Colonic mucosa (tissue), 4 donors: ENCODE data around the gene CPA2. TPM values are rescaled to one million over a fixed set of nuclear protein-coding genes. Genes with fewer than 3 reads are reported as not detected.

Experiments used
- DNase-seq: peaks from one replicate; pipeline ENCODE4 v3.0.0-alpha.2; 2020
- H3K27ac ChIP-seq: fragments of 200-600 bp; one replicate; pipeline ENCODE4 v1.8.0; 2021
- H3K27me3 ChIP-seq: fragments of 200-600 bp; one replicate; pipeline ENCODE4 v1.8.0; 2021
- H3K36me3 ChIP-seq: fragments of 200-600 bp; one replicate; pipeline ENCODE4 v1.8.0; 2021
- H3K4me1 ChIP-seq: fragments of 200-600 bp; one replicate; pipeline ENCODE4 v1.8.0; 2021; ENCODE audit warnings: mild to moderate bottlenecking
- H3K4me3 ChIP-seq: fragments of 200-600 bp; one replicate; pipeline ENCODE4 v1.8.0; 2021
- H3K9ac ChIP-seq, 2 donors: one replicate each; pipeline ENCODE4 v1.7.0; 2013; ENCODE audit warnings: control low read depth in 2 of 2, low read depth in 2 of 2, low read length in 2 of 2
- H3K9me3 ChIP-seq: fragments of 200-600 bp; one replicate; pipeline ENCODE4 v1.8.0; 2021
- CTCF ChIP-seq: fragments of 200-600 bp; IDR thresholded peaks from one replicate; pipeline ENCODE4 v1.8.0; 2022; ENCODE audit warnings: antibody characterized with exemption, mild to moderate bottlenecking
- intact Hi-C: fragments of 100-400 bp; cut with DNase I; formaldehyde crosslinking; loops from one replicate; pipeline ENCODE4 v1.14.1; 2022
- total RNA-seq, 2 donors: library from RNA; stranded (reverse); fragmentation: NEBNext Ultra II Directional in 1 of 2; extraction: Animal tissue kit (Norgen Biotek cat#: 25700) in 1 of 2; gene quantifications; one replicate each; pipeline ENCODE4 v1.2.1, GENCODE V29; 2021
- donor health status: healthy.
- donor health status: DM: no; HTN: no; CAD: no.
- donor health status: DM: no; HTN: no; CAD: no.

Gene CPA2
- total RNA-seq, 2 donors from 2014 or later: 0.48 to 5.2 TPM

- DNase-seq: no peak
- no peaks in the 10 kb centered on the region for H3K36me3 ChIP-seq
- TF ChIP-seq CTCF: no peak
- H3K4me3 ChIP-seq: no peak overlapping the region
- H3K27ac ChIP-seq: no peak overlapping the region
- no peaks in the 10 kb centered on the region for H3K4me1 ChIP-seq
- H3K27me3 ChIP-seq: no peaks in the 10 kb centered on the region
- no peak overlapping the region for H3K9ac ChIP-seq
- intact Hi-C loops: no loop called here
- no peaks in the 10 kb centered on the region for H3K9me3 ChIP-seq
Measured at GRCh38 chr7:130329681-130330080, 63.0 kb downstream of the CPA2 start.

- Histone ChIP-seq H3K27ac (no peak overlapping the region), H3K4me3 (no peak overlapping the region), H3K36me3 (no peaks in the 10 kb centered on the region), H3K27me3 (no peaks in the 10 kb centered on the region), H3K9me3 (no peaks in the 10 kb centered on the region), H3K4me1 (no peaks in the 10 kb centered on the region), H3K9ac (no peak overlapping the region)
- intact Hi-C loops: no loop called here
- no peak for TF ChIP-seq CTCF
- no peak for DNase-seq
Measured at GRCh38 chr7:130332259-130333053, 65.8 kb downstream of the CPA2 start.

- no peak overlapping the region for H3K4me3 ChIP-seq
- TF ChIP-seq CTCF: no peak
- H3K9ac ChIP-seq: no peak overlapping the region
- intact Hi-C loops: no loop called here
- no peak for DNase-seq
- no peaks in the 10 kb centered on the region for H3K4me1 ChIP-seq
- no peak overlapping the region for H3K27ac ChIP-seq
- no peaks in the 10 kb centered on the region for H3K27me3 ChIP-seq
- H3K9me3 ChIP-seq: no peaks in the 10 kb centered on the region
- H3K36me3 ChIP-seq: no peaks in the 10 kb centered on the region
Measured at GRCh38 chr7:130333832-130334231, 67.2 kb downstream of the CPA2 start.

GRCh38 chr7:130334274-130334673 is 67.6 kb downstream of the CPA2 start:
- H3K27ac ChIP-seq: no peak overlapping the region
- H3K9ac ChIP-seq: no peak overlapping the region
- no peaks in the 10 kb centered on the region for H3K4me1 ChIP-seq
- DNase-seq: no peak
- no peak for TF ChIP-seq CTCF
- no peaks in the 10 kb centered on the region for H3K27me3 ChIP-seq
- H3K4me3 ChIP-seq: no peak overlapping the region
- intact Hi-C loops: no loop called here
- H3K9me3 ChIP-seq: no peaks in the 10 kb centered on the region
- no peaks in the 10 kb centered on the region for H3K36me3 ChIP-seq

GRCh38 chr7:130337410-130337971 is 70.8 kb downstream of the CPA2 start:
- TF ChIP-seq CTCF: no peak
- Histone ChIP-seq H3K27ac (no peak overlapping the region), H3K9me3 (no peaks in the 10 kb centered on the region), H3K9ac (no peak overlapping the region), H3K36me3 (no peaks in the 10 kb centered on the region), H3K27me3 (no peaks in the 10 kb centered on the region), H3K4me3 (no peak overlapping the region), H3K4me1 (no peaks in the 10 kb centered on the region)
- intact Hi-C loops: no loop called here
- DNase-seq: no peak
